ENCODE measurements around the gene TESK2.

The TESK2 gene

DNA sequence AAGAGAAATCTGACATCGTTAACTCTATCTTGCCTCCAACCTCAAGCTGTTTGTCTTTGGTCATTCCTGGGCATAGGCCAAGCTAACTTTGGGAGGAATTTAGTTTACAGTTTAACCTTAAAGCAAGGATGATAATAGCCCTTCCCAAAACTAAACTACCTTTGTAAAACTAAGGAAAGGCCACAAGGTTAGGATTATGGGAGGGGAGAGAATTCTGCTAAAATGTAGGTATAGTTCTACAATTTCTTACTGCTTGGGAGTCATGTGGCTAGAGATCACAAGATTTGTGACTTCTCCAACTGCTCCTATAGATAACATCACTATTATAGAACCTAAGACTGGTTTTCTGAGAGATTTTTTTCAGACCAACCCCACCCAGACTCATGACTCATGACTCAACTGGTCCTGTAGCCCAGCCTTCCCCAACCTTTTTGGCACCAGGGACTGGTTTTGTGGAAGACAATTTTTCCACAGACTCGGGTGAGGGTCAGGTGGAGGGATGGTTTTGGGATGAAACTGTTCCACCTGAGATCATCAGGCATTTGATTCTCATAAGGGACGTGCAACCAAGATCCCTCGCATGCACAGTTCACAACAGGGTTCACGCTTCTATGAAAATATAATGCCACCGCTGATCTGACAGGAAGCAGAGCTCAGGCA lies 80.0 kb downstream of the TESK2 start:
- no peak overlapping the region for H3K27ac ChIP-seq (ENCODE audit: low read depth, low read length)
- no peak overlapping the region for H3K4me3 ChIP-seq (ENCODE audit: low read depth, low read length)
- H3K36me3 ChIP-seq (ENCODE audit: insufficient read depth, low read length), result no peaks in the 10 kb centered on the region
- no peak overlapping the region for H2AFZ ChIP-seq (ENCODE audit: low read length, unreplicated experiment)
- H3K27me3 ChIP-seq (ENCODE audit: insufficient read depth, low read length), result no peaks in the 10 kb centered on the region
- H3K4me1 ChIP-seq (ENCODE audit: control insufficient read depth, insufficient read depth, low read length, unreplicated experiment), result peaks cover 6% of the 10 kb centered on the region
- no peaks in the 10 kb centered on the region for H3K79me2 ChIP-seq (ENCODE audit: control insufficient read depth, insufficient read depth, low read length, unreplicated experiment)

DNA sequence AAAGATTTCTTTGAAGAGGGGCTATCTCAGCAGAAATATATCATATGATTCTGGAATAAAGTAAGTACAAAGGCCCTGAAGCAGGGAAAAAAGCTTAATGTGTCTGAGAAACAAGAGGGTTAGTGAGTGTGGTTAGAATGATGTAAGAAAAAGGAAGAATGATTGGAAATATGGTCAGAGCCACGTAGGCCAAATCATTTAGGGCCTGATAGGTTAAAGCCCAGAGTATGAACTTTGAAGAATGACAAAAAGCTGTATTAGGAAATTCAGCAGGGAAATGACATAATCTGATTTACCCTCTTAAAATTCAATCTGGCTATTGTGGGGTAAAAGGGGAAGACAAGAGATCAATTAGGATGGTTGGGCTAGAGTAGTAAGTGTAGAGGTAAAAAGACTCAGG lies 81.7 kb downstream of the TESK2 start:
- H3K4me1 ChIP-seq (ENCODE audit: control insufficient read depth, insufficient read depth, low read length, unreplicated experiment), result peaks cover 6% of the 10 kb centered on the region
- no peak overlapping the region for H3K4me3 ChIP-seq (ENCODE audit: low read depth, low read length)
- H3K27ac ChIP-seq (ENCODE audit: low read depth, low read length), result no peak overlapping the region
- no peak overlapping the region for H2AFZ ChIP-seq (ENCODE audit: low read length, unreplicated experiment)
- no peaks in the 10 kb centered on the region for H3K79me2 ChIP-seq (ENCODE audit: control insufficient read depth, insufficient read depth, low read length, unreplicated experiment)
- no peaks in the 10 kb centered on the region for H3K36me3 ChIP-seq (ENCODE audit: insufficient read depth, low read length)
- no peaks in the 10 kb centered on the region for H3K27me3 ChIP-seq (ENCODE audit: insufficient read depth, low read length)

DNA sequence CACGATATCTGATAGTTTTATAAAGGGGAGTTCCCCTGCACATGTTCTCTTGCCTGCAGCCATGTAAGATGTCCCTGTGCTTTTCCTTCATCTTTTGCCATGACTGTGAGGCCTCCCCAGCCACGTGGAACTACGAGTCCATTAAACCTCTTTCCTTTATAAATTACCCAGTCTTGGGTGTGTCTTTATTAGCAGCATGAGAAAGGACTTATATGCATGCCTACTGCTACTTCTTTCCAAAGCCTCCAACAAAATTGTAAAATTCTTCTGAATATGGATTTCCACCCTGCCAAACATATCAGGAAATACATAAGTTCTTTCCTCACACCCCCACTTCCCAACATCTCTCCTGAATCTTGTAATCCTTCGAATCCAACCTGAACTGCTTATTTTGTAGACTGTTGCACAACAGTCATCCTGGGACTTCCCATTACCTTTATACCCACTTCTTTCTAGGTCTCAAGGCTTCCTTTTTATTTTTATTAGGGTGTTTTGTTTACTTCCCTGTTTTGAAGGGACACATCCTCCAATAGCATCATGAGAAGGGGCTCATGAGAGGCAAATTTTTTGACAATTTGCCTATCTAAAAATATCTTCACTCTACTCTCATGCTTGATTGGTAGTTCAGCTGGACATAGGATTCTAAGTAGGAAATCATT lies 83.2 kb downstream of the TESK2 start:
- Histone ChIP-seq H3K27ac (ENCODE audit: low read depth, low read length) (no peak overlapping the region), H3K4me1 (ENCODE audit: control insufficient read depth, insufficient read depth, low read length, unreplicated experiment) (peaks cover 6% of the 10 kb centered on the region)

DNA sequence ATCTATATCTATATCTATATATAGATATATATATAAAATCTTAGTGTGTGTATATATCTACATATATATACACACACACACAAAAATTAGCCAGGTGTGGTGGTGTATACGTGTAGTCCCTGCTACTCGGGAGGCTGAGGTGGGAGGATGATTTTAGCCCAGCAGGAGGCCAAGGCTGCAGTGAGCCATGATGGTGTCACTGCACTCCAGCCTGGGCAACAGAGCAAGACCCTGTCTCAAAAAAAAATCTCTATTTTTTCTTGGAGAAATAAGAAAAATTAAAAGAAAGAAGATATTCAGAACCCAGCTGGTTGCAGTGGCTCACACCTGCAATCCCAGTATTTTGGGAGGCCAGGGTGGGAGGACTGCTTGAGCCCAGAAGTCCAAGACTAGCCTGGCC lies 85.3 kb downstream of the TESK2 start:
- Histone ChIP-seq H3K4me1 (ENCODE audit: control insufficient read depth, insufficient read depth, low read length, unreplicated experiment) (no peaks in the 10 kb centered on the region), H3K36me3 (ENCODE audit: insufficient read depth, low read length) (no peaks in the 10 kb centered on the region)

More for the DNA sequence above, 83.2 kb downstream of the TESK2 start:
- Histone ChIP-seq H3K4me3 (ENCODE audit: low read depth, low read length) (no peak overlapping the region), H2AFZ (ENCODE audit: low read length, unreplicated experiment) (no peak overlapping the region), H3K27me3 (ENCODE audit: insufficient read depth, low read length) (no peaks in the 10 kb centered on the region), H3K36me3 (ENCODE audit: insufficient read depth, low read length) (no peaks in the 10 kb centered on the region), H3K79me2 (ENCODE audit: control insufficient read depth, insufficient read depth, low read length, unreplicated experiment) (no peaks in the 10 kb centered on the region)

DNA sequence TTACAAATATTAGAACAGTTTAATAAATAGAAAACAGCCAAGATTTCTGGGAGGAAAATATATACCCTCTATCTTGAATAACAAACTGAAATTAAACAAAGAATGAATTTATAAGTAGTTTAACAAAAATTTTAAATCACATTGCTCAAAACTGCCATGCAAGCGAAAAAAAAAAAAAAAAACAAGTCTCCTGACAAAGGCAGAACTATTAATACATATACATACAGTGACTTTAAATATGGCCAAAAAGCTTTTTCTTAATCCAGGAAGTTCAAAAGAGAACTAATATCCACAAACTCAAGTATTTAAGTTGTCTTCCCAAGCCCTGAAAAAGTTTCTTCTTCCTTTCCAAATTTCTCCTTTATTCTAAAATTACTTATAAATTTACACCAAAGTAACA lies 87.2 kb downstream of the TESK2 start:
- no peak overlapping the region for H3K4me3 ChIP-seq (ENCODE audit: low read depth, low read length)
- H3K4me1 ChIP-seq (ENCODE audit: control insufficient read depth, insufficient read depth, low read length, unreplicated experiment), result no peaks in the 10 kb centered on the region
- H3K36me3 ChIP-seq (ENCODE audit: insufficient read depth, low read length), result no peaks in the 10 kb centered on the region
- H3K27me3 ChIP-seq (ENCODE audit: insufficient read depth, low read length), result no peaks in the 10 kb centered on the region
- no peak overlapping the region for H3K27ac ChIP-seq (ENCODE audit: low read depth, low read length)
- H3K79me2 ChIP-seq (ENCODE audit: control insufficient read depth, insufficient read depth, low read length, unreplicated experiment), result no peaks in the 10 kb centered on the region
- no peak overlapping the region for H2AFZ ChIP-seq (ENCODE audit: low read length, unreplicated experiment)

More for the DNA sequence above, 85.3 kb downstream of the TESK2 start:
- H3K27ac ChIP-seq (ENCODE audit: low read depth, low read length), result no peak overlapping the region
- no peaks in the 10 kb centered on the region for H3K27me3 ChIP-seq (ENCODE audit: insufficient read depth, low read length)
- no peak overlapping the region for H3K4me3 ChIP-seq (ENCODE audit: low read depth, low read length)
- H2AFZ ChIP-seq (ENCODE audit: low read length, unreplicated experiment), result no peak overlapping the region
- H3K79me2 ChIP-seq (ENCODE audit: control insufficient read depth, insufficient read depth, low read length, unreplicated experiment), result no peaks in the 10 kb centered on the region

DNA sequence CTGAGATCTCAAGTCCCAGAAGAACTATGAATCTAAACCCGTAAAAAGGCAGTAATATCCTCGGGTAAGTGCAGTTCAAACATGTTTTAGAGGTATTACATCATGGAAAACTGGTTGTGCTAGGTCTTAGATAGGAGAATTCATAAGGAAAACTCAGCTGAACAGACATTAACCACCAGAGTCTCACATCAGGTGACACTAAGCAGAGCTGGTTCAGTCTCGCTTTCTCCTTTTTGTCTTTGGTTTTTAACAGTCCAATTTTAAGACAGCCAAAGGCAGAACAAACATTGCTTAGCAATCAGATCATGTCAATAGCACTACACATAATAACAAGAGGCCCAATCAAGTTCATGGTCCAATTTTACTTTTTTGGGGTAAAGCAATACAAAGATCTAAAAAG lies 87.7 kb downstream of the TESK2 start:
- no peaks in the 10 kb centered on the region for H3K36me3 ChIP-seq (ENCODE audit: insufficient read depth, low read length)
- H3K4me3 ChIP-seq (ENCODE audit: low read depth, low read length), result no peak overlapping the region
- H3K4me1 ChIP-seq (ENCODE audit: control insufficient read depth, insufficient read depth, low read length, unreplicated experiment), result no peaks in the 10 kb centered on the region
- no peak overlapping the region for H3K27ac ChIP-seq (ENCODE audit: low read depth, low read length)
- no peak overlapping the region for H2AFZ ChIP-seq (ENCODE audit: low read length, unreplicated experiment)
- H3K79me2 ChIP-seq (ENCODE audit: control insufficient read depth, insufficient read depth, low read length, unreplicated experiment), result no peaks in the 10 kb centered on the region
- H3K27me3 ChIP-seq (ENCODE audit: insufficient read depth, low read length), result no peaks in the 10 kb centered on the region

DNA sequence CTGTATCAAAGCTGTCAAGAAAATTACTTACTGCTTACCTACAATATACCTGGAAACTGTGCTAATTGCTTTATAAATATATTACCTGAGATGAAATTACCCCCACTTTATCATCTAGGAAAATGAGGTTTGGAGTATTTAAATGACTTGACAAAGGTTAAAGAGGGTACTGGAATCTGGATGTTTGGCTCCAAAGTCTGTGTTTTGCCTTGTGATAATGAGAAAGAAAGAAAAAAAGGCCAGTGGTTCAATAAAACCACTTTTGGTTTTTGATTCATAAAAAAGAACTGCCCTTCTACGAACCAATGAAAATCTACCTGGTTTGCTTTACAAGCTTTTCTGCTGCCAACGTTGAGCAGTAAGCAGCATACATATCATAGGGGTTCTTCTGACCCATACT lies 89.4 kb downstream of the TESK2 start:
- Histone ChIP-seq H3K79me2 (ENCODE audit: control insufficient read depth, insufficient read depth, low read length, unreplicated experiment) (no peaks in the 10 kb centered on the region), H3K4me3 (ENCODE audit: low read depth, low read length) (no peak overlapping the region), H3K36me3 (ENCODE audit: insufficient read depth, low read length) (no peaks in the 10 kb centered on the region), H3K4me1 (ENCODE audit: control insufficient read depth, insufficient read depth, low read length, unreplicated experiment) (no peaks in the 10 kb centered on the region), H2AFZ (ENCODE audit: low read length, unreplicated experiment) (no peak overlapping the region), H3K27ac (ENCODE audit: low read depth, low read length) (no peak overlapping the region), H3K27me3 (ENCODE audit: insufficient read depth, low read length) (no peaks in the 10 kb centered on the region)

DNA sequence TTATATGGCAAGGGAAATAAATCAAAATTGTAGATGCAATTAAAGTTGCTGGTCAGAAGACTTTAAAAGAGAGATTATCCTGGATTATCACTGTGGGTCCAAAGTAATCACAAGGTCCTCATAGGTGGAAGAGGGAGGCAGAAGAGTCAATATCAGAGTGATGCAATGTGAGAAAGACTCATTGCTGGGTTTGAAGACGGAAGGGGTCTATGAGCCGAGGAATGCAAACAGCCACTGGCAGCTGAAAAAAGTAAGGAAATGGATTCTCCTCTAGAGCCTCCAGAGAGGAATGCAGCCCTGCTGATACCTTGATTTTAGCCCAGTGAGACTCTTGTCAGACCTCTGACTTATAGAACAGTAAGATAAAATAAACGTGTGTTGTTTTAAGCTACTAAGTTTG lies 90.9 kb downstream of the TESK2 start:
- Histone ChIP-seq H3K4me1 (ENCODE audit: control insufficient read depth, insufficient read depth, low read length, unreplicated experiment) (no peaks in the 10 kb centered on the region), H2AFZ (ENCODE audit: low read length, unreplicated experiment) (no peak overlapping the region), H3K79me2 (ENCODE audit: control insufficient read depth, insufficient read depth, low read length, unreplicated experiment) (no peaks in the 10 kb centered on the region), H3K36me3 (ENCODE audit: insufficient read depth, low read length) (no peaks in the 10 kb centered on the region), H3K4me3 (ENCODE audit: low read depth, low read length) (no peak overlapping the region), H3K27me3 (ENCODE audit: insufficient read depth, low read length) (no peaks in the 10 kb centered on the region), H3K27ac (ENCODE audit: low read depth, low read length) (no peak overlapping the region)

DNA sequence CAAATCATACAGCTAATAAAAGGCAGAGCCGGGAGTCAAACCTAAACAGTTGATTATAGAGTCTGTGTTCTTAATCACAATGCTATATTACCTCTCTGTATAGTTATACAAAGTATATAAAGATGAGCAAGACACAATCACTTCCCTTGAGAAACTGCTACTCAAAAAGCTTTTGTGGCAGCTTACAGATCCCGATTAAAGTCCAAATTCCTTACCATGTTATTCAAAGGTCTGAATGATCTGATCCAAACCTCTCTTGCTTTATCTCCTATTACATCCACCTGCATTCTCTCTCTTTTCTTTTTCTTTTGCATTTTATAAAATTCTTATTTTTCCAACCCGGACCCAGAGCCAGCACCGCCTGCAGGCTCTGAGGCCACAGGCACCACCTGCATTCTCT lies 93.7 kb downstream of the TESK2 start:
- H3K4me3 ChIP-seq (ENCODE audit: low read depth, low read length), result no peak overlapping the region
- H2AFZ ChIP-seq (ENCODE audit: low read length, unreplicated experiment), result no peak overlapping the region
- no peaks in the 10 kb centered on the region for H3K79me2 ChIP-seq (ENCODE audit: control insufficient read depth, insufficient read depth, low read length, unreplicated experiment)
- no peaks in the 10 kb centered on the region for H3K27me3 ChIP-seq (ENCODE audit: insufficient read depth, low read length)
- peaks cover 15% of the 10 kb centered on the region for H3K4me1 ChIP-seq (ENCODE audit: control insufficient read depth, insufficient read depth, low read length, unreplicated experiment)
- no peaks in the 10 kb centered on the region for H3K36me3 ChIP-seq (ENCODE audit: insufficient read depth, low read length)
- H3K27ac ChIP-seq (ENCODE audit: low read depth, low read length), result no peak overlapping the region

DNA sequence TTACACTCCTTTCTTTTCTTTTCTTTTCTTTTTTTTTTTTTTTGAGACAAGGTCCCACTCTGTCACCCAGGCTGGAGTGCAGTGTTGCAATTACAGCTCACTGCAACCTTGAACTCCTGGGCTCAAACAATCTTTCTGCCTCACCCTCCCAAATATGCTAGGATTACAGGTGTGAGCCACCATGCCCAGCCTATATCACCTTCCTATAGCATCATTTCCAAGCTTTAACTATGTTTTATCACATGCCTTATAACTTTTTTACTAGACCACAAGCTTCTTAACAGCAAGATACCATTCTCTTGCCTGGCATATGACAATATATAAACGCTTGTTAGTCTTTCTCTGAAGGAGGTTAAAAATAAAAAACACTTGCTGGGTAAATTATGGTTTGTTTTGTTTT lies 95.4 kb downstream of the TESK2 start:
- H3K79me2 ChIP-seq (ENCODE audit: control insufficient read depth, insufficient read depth, low read length, unreplicated experiment), result no peaks in the 10 kb centered on the region
- H3K4me1 ChIP-seq (ENCODE audit: control insufficient read depth, insufficient read depth, low read length, unreplicated experiment), result peaks cover 15% of the 10 kb centered on the region
- H3K4me3 ChIP-seq (ENCODE audit: low read depth, low read length), result no peak overlapping the region
- no peaks in the 10 kb centered on the region for H3K27me3 ChIP-seq (ENCODE audit: insufficient read depth, low read length)
- H2AFZ ChIP-seq (ENCODE audit: low read length, unreplicated experiment), result no peak overlapping the region
- H3K36me3 ChIP-seq (ENCODE audit: insufficient read depth, low read length), result no peaks in the 10 kb centered on the region
- H3K27ac ChIP-seq (ENCODE audit: low read depth, low read length), result no peak overlapping the region

DNA sequence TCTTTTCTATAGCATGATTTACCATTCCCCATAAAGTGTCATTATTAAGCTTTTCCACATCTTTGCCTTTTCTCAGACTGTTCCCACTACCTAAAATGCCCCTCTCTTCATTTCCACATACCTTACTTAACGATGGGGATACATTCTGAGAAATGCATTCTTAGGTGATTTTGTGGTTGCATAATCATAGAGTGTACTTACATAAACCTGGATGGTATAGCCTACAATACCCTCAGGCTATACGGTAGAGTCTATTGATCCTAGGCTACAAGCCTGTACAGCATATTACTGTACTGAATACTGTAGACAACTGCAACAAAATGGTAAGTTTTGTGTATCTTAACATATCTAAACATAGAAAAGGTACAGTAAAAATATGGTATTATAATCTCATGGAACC lies 95.9 kb downstream of the TESK2 start:
- no peak overlapping the region for H3K27ac ChIP-seq (ENCODE audit: low read depth, low read length)
- H3K36me3 ChIP-seq (ENCODE audit: insufficient read depth, low read length), result no peaks in the 10 kb centered on the region
- no peaks in the 10 kb centered on the region for H3K27me3 ChIP-seq (ENCODE audit: insufficient read depth, low read length)
- H3K4me1 ChIP-seq (ENCODE audit: control insufficient read depth, insufficient read depth, low read length, unreplicated experiment), result peaks cover 15% of the 10 kb centered on the region
- H3K4me3 ChIP-seq (ENCODE audit: low read depth, low read length), result no peak overlapping the region
- no peak overlapping the region for H2AFZ ChIP-seq (ENCODE audit: low read length, unreplicated experiment)
- H3K79me2 ChIP-seq (ENCODE audit: control insufficient read depth, insufficient read depth, low read length, unreplicated experiment), result no peaks in the 10 kb centered on the region
